ENCODE measurements around the gene MC1R. TPM values are rescaled to one million over a fixed set of nuclear protein-coding genes. Genes with fewer than 3 reads are reported as not detected.
A peak's percentile ranks its signal among the peaks of the same experiment; 100 is the strongest.

MC1R gene
- total RNA-seq, 5 donors from 2014 or later (not counting 1 experiment from before 2014, with no cell fraction given) = 11.7 to 13.7 (median 12.9) TPM

GRCh38 chr16:89920723-89921122 is 2.1 kb downstream of the MC1R start:
- Histone ChIP-seq H3K4me1 (ENCODE audit: control insufficient read depth in 1 of 2, extremely low read depth in 1 of 2, insufficient read depth in 2 of 2, low read length in 2 of 2) (peaks cover 5 to 88% of the 10 kb centered on the region in 2 experiments), H3K9me3 (no peaks in the 10 kb centered on the region), H3K4me3 (ENCODE audit: control insufficient read depth in 1 of 2, extremely low read depth in 1 of 2, low read length in 1 of 2) (no peak overlapping the region), H3K27ac (ENCODE audit: low read length) (no peak overlapping the region), H3K27me3 (replicated peaks in 1 of 2; ENCODE audit: control insufficient read depth in 2 of 2, extremely low read depth in 1 of 2, insufficient read depth in 2 of 2, low read length in 1 of 2) (peaks cover 0 to 88% of the 10 kb centered on the region in 2 experiments), H3K36me3 (ENCODE audit: control insufficient read depth in 2 of 2, extremely low read depth in 1 of 2, insufficient read depth in 1 of 2, low read length in 1 of 2) (no peaks in the 10 kb centered on the region)
- POLR2A ChIA-PET = no interaction called here
- DNase-seq (no peak), ATAC-seq (replicated peaks in 1 of 4) (no peak)
- Mint-ChIP-seq H3K27ac (no peak overlapping the region), H3K4me3 (peak overlapping the region in 1 of 3 donors; percentile 84), H3K4me1 (peaks cover 32 to 71% (median 51%) of the 10 kb centered on the region in 3 donors), H3K27me3 (peaks cover 0 to 32% of the 10 kb centered on the region in 2 donors), H3K9me3 (no peaks in the 10 kb centered on the region), H3K36me3 (no peaks in the 10 kb centered on the region)
- WGBS (ENCODE audit: insufficient coverage) = 23% methylated on average over 5 of the region's 6 CpGs
- CTCF ChIA-PET = no interaction called here

DNA sequence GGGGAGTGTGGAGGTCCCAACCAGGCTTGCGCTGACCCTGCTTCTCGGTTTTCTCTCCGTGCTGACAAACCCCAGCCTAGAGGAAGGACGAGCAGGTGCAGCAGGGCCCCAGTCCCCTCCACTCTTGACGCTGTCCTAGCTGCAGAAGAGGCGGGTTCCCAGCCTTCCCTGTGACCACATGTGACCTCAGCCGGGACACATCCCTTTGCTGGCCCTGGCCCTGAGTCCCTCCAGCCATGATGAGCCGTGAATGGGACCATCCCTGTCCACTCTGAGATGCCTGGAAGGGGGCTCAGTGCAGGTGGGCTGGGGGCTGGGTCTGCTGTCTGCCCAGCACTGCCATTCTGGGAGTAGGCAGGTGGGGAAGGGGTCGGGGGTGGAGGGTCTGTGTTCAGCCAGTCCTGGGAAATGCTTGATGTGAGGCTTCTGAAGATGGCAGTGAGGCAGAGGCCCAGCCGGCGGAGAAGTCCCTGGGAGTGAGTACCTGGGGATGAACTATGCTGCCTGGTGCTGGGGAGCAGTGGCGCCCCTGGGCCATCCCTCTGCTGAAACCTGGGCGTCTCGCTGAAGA is 2.6 kb downstream of the MC1R start:
- POLR2A ChIA-PET = no interaction called here
- H3K4me1 ChIP-seq (ENCODE audit: control insufficient read depth in 1 of 2, extremely low read depth in 1 of 2, insufficient read depth in 2 of 2, low read length in 2 of 2) = peaks cover 5 to 93% of the 10 kb centered on the region in 2 experiments
- H3K9me3 ChIP-seq = no peaks in the 10 kb centered on the region
- no peak overlapping the region for H3K4me3 Mint-ChIP-seq
- no peak overlapping the region for H3K4me3 ChIP-seq (ENCODE audit: control insufficient read depth in 1 of 2, extremely low read depth in 1 of 2, low read length in 1 of 2)
- H3K36me3 ChIP-seq (ENCODE audit: control insufficient read depth in 2 of 2, extremely low read depth in 1 of 2, insufficient read depth in 1 of 2, low read length in 1 of 2) = no peaks in the 10 kb centered on the region
- H3K4me1 Mint-ChIP-seq = peaks cover 32 to 67% (median 49%) of the 10 kb centered on the region in 3 donors
- ATAC-seq (replicated peaks in 1 of 4) (no peak), DNase-seq (peak in 1 of 35 experiments; percentile 14)
- CTCF ChIA-PET = no interaction called here
- H3K27me3 ChIP-seq (replicated peaks in 1 of 2; ENCODE audit: control insufficient read depth in 2 of 2, extremely low read depth in 1 of 2, insufficient read depth in 2 of 2, low read length in 1 of 2) = peaks cover 0 to 88% of the 10 kb centered on the region in 2 experiments
- peaks cover 0 to 32% of the 10 kb centered on the region in 2 donors for H3K27me3 Mint-ChIP-seq
- no peak overlapping the region for H3K27ac Mint-ChIP-seq
- H3K36me3 Mint-ChIP-seq = no peaks in the 10 kb centered on the region
- no peaks in the 10 kb centered on the region for H3K9me3 Mint-ChIP-seq
- H3K27ac ChIP-seq (ENCODE audit: low read length) = no peak overlapping the region
- 30% methylated on average over 14 of the region's 14 CpGs for WGBS (ENCODE audit: insufficient coverage)

GRCh38 chr16:89921702-89922476 is 3.2 kb downstream of the MC1R start:
- Mint-ChIP-seq H3K36me3 (no peaks in the 10 kb centered on the region), H3K4me1 (peaks cover 32 to 68% (median 52%) of the 10 kb centered on the region in 3 donors), H3K27ac (peak overlapping the region in 1 of 2 donors; percentile 15), H3K4me3 (peak overlapping the region in 2 of 3 donors; percentile 55 to 56), H3K27me3 (peaks cover 0 to 36% of the 10 kb centered on the region in 2 donors), H3K9me3 (no peaks in the 10 kb centered on the region)
- DNase-seq = peak in 1 of 35 experiments; percentile 22
- POLR2A ChIA-PET = no interaction called here
- ATAC-seq (replicated peaks in 1 of 4) = no peak
- peaks cover 5 to 95% of the 10 kb centered on the region in 2 experiments for H3K4me1 ChIP-seq (ENCODE audit: control insufficient read depth in 1 of 2, extremely low read depth in 1 of 2, insufficient read depth in 2 of 2, low read length in 2 of 2)
- whole genome bisulfite sequencing (ENCODE audit: insufficient coverage) = 6% methylated on average over 11 of the region's 22 CpGs
- no peaks in the 10 kb centered on the region for H3K9me3 ChIP-seq
- H3K36me3 ChIP-seq (ENCODE audit: control insufficient read depth in 2 of 2, extremely low read depth in 1 of 2, insufficient read depth in 1 of 2, low read length in 1 of 2) = no peaks in the 10 kb centered on the region
- H3K27me3 ChIP-seq (replicated peaks in 1 of 2; ENCODE audit: control insufficient read depth in 2 of 2, extremely low read depth in 1 of 2, insufficient read depth in 2 of 2, low read length in 1 of 2) = peaks cover 0 to 90% of the 10 kb centered on the region in 2 experiments
- CTCF ChIA-PET = no interaction called here
- peak overlapping the region in 1 of 2 donors; percentile 19 for H3K4me3 ChIP-seq (ENCODE audit: control insufficient read depth in 1 of 2, extremely low read depth in 1 of 2, low read length in 1 of 2)
- H3K27ac ChIP-seq (ENCODE audit: low read length) = no peak overlapping the region

DNA sequence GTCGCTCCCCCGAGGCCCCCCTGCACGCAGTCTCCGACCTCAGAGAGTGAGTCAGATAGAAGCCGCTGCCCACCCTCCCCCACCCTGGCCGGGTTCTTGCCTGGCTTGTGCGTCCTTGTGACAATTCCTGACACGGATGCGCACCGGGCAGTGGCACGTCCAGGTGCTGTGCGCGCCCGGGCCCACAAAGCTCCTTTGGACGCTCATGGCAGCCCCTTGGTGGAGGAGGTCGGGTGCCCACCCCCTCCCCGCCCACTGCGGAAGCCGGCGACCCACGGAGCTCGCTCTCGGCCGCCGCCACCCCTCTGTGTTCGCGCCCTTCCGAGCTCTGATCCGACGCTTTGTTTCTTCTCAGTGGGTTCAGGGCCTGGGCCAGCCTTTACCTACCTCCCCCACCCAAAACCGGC is 3.8 kb downstream of the MC1R start:
- H3K27me3 ChIP-seq (replicated peaks in 1 of 2; ENCODE audit: control insufficient read depth in 2 of 2, extremely low read depth in 1 of 2, insufficient read depth in 2 of 2, low read length in 1 of 2) = peaks cover 0 to 95% of the 10 kb centered on the region in 2 experiments
- POLR2A ChIA-PET = interaction anchor here in 1 of 2 donors (0.6 kb wide), 1 partner anchor 395 kb away, joined by 5 read pairs; no protein-coding TSS in a partner anchor

DNA sequence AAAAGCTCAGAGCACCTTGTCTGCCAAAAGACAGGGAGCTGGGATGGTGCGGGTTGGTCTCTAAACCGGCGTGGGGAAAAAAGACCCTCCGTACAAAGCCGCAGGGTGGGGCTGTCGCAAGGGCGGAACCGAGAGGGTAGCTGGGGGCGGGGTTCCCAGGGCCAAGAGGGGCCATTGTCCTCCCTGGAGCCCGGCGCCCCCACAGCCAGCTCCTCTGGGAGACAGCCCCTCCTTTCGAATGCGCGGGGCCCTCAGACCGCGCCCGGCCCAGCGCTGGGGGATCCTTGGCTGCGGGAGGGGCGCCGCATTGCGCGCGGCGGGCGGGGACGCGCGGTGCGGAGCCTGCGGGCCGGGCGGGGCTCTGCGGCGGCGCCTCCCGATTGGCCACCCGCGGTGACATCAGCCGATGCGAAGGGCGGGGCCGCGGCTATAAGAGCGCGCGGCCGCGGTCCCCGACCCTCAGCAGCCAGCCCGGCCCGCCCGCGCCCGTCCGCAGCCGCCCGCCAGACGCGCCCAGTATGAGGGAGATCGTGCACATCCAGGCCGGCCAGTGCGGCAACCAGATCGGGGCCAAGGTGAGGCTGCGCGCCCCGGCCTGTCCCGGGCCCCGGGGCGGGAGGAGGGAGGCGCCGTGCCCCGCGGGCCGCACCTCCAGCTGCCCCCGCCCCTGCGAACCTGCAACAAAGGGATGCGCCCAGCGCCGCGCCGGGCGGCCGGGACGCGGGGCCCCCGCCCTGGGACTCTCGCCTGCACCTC is 4.4 kb downstream of the MC1R start, which contains the start of gene TUBB3:
TSS of gene TUBB3 (plus strand) at position 459 of the 756 bp plus-strand sequence. CDS start at position 519, 60 bp downstream.
- peaks cover 0 to 42% of the 10 kb centered on the region in 2 donors for H3K27me3 Mint-ChIP-seq
- H3K4me1 ChIP-seq (ENCODE audit: control insufficient read depth in 1 of 2, extremely low read depth in 1 of 2, insufficient read depth in 2 of 2, low read length in 2 of 2) = peaks cover 5 to 83% of the 10 kb centered on the region in 2 experiments
- H3K4me1 Mint-ChIP-seq = peaks cover 26 to 58% (median 44%) of the 10 kb centered on the region in 3 donors
- peak within 1 kb of the TSS; percentile 13 to 56 (median 55) for H3K4me3 Mint-ChIP-seq
- no peak within 1 kb of the TSS for H3K27ac ChIP-seq (ENCODE audit: low read length)
- peak in 1 of 4 experiments; percentile 11 for ATAC-seq (replicated peaks in 1 of 4)
- no peaks in the 10 kb centered on the region for H3K36me3 Mint-ChIP-seq
- peak within 1 kb of the TSS; percentile 23 to 39 for H3K4me3 ChIP-seq (ENCODE audit: control insufficient read depth in 1 of 2, extremely low read depth in 1 of 2, low read length in 1 of 2)
- H3K36me3 ChIP-seq (ENCODE audit: control insufficient read depth in 2 of 2, extremely low read depth in 1 of 2, insufficient read depth in 1 of 2, low read length in 1 of 2) = no peaks in the 10 kb centered on the region
- H3K9me3 Mint-ChIP-seq = no peaks in the 10 kb centered on the region
- ChIA-PET POLR2A (interaction anchor here in 1 of 2 donors (0.6 kb wide), 1 partner anchor 396 kb away, joined by 5 read pairs; no protein-coding TSS in a partner anchor), CTCF (no interaction called here)
- peak within 1 kb of the TSS in 1 of 2 donors; percentile 15 for H3K27ac Mint-ChIP-seq
- peaks cover 0 to 95% of the 10 kb centered on the region in 2 experiments for H3K27me3 ChIP-seq (replicated peaks in 1 of 2; ENCODE audit: control insufficient read depth in 2 of 2, extremely low read depth in 1 of 2, insufficient read depth in 2 of 2, low read length in 1 of 2)
- DNase-seq = peak in 1 of 35 experiments; percentile 50
- WGBS (ENCODE audit: insufficient coverage) = under 1% methylated on average over 84 of the region's 88 CpGs
- H3K9me3 ChIP-seq = no peaks in the 10 kb centered on the region

More for the DNA sequence above, 3.8 kb downstream of the MC1R start:
- Histone ChIP-seq H3K9me3 (no peaks in the 10 kb centered on the region), H3K36me3 (ENCODE audit: control insufficient read depth in 2 of 2, extremely low read depth in 1 of 2, insufficient read depth in 1 of 2, low read length in 1 of 2) (no peaks in the 10 kb centered on the region), H3K27ac (ENCODE audit: low read length) (no peak overlapping the region), H3K4me3 (ENCODE audit: control insufficient read depth in 1 of 2, extremely low read depth in 1 of 2, low read length in 1 of 2) (peak overlapping the region; percentile 23 to 39), H3K4me1 (ENCODE audit: control insufficient read depth in 1 of 2, extremely low read depth in 1 of 2, insufficient read depth in 2 of 2, low read length in 2 of 2) (peaks cover 5 to 89% of the 10 kb centered on the region in 2 experiments)
- H3K27ac Mint-ChIP-seq = peak overlapping the region in 1 of 2 donors; percentile 15
- CTCF ChIA-PET = no interaction called here
- WGBS (ENCODE audit: insufficient coverage) = 3% methylated on average over 27 of the region's 31 CpGs
- H3K36me3 Mint-ChIP-seq = no peaks in the 10 kb centered on the region
- H3K4me1 Mint-ChIP-seq = peaks cover 32 to 63% (median 49%) of the 10 kb centered on the region in 3 donors
- H3K4me3 Mint-ChIP-seq = peak overlapping the region; percentile 13 to 56 (median 55)
- H3K27me3 Mint-ChIP-seq = peaks cover 0 to 38% of the 10 kb centered on the region in 2 donors
- peak in 3 of 35 experiments; percentile 18 to 30 (median 19) for DNase-seq
- no peaks in the 10 kb centered on the region for H3K9me3 Mint-ChIP-seq
- ATAC-seq (replicated peaks in 1 of 4) = no peak
